Measurements from ENCODE around the gene CHST1. TPM values are rescaled to one million over a fixed set of nuclear protein-coding genes. Genes with fewer than 3 reads are reported as not detected.

CHST1 gene
- total RNA-seq, 1 donor from 2014 or later: not detected

DNA sequence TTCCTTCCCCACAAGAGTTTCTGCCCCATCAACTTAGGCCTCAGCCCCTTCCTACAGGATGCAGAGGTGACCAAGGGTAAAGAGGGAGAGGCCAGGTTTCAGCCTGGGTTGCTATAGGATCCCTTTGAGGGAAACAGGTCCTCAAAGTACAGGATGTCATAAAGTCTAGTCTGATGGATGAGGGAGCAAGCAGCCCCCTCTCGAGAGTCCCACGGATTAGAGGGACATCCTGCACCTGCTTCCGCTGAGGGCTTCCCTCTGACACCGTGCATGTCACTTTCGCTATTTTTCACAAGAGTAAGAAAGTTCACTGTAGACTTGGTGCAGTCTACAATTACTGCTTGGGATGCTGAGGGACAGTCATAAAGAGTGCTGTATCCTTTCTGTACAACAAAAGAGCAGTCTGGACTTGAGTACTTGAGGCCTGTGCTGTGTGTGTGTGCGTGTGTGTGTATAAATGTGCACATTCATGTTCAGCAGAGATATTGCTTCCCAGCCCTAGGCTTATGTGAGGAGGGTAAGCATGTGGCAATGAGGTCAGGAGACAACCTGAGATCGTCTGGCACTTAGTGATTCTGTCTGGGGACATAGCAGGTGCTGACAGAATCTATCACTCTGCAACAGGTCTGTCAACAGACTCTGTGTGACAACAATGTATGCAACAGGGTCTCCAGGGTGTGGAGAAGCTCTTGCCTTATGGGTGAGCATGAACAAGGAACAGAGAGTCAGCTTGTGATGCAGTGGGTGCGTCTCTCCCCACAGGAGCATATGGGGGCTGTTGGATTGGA lies 18.0 kb upstream of the CHST1 start:
- Mint-ChIP-seq H3K36me3 (no peaks in the 10 kb centered on the region), H3K27me3 (ENCODE audit: insufficient read depth, low read depth) (peaks cover 9% of the 10 kb centered on the region), H3K4me3 (no peak overlapping the region), H3K27ac (no peak overlapping the region), H3K4me1 (peaks cover 31% of the 10 kb centered on the region), H3K9me3 (no peaks in the 10 kb centered on the region)
- H3K79me2 ChIP-seq (ENCODE audit: low read depth): no peaks in the 10 kb centered on the region
- no peak for TF ChIP-seq EZH2phosphoT487 (IDR thresholded peaks at IDR 0.05)
- TF ChIP-seq, protein P1, sequence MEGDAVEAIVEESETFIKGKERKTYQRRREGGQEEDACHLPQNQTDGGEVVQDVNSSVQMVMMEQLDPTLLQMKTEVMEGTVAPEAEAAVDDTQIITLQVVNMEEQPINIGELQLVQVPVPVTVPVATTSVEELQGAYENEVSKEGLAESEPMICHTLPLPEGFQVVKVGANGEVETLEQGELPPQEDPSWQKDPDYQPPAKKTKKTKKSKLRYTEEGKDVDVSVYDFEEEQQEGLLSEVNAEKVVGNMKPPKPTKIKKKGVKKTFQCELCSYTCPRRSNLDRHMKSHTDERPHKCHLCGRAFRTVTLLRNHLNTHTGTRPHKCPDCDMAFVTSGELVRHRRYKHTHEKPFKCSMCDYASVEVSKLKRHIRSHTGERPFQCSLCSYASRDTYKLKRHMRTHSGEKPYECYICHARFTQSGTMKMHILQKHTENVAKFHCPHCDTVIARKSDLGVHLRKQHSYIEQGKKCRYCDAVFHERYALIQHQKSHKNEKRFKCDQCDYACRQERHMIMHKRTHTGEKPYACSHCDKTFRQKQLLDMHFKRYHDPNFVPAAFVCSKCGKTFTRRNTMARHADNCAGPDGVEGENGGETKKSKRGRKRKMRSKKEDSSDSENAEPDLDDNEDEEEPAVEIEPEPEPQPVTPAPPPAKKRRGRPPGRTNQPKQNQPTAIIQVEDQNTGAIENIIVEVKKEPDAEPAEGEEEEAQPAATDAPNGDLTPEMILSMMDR (IDR thresholded peaks at IDR 0.05): no peak
- no peak for TF ChIP-seq EZH2 (IDR thresholded peaks at IDR 0.05)
- H3K4me1 ChIP-seq: peaks cover 40% of the 10 kb centered on the region
- no peak overlapping the region for H3K4me2 ChIP-seq
- H3K27me3 ChIP-seq: peaks cover 9% of the 10 kb centered on the region
- H3K9me3 ChIP-seq (ENCODE audit: low read depth): no peaks in the 10 kb centered on the region
- no peak overlapping the region for H2AFZ ChIP-seq (replicated peaks)
- no peak overlapping the region for H3K4me3 ChIP-seq
- H4K20me1 ChIP-seq (ENCODE audit: low read depth): no peaks in the 10 kb centered on the region
- no peak overlapping the region for H3K27ac ChIP-seq
- peaks cover 12% of the 10 kb centered on the region for H3F3A ChIP-seq (ENCODE audit: low read depth)
- DNase-seq (ENCODE audit: low spot score): no peak
- no peaks in the 10 kb centered on the region for H3K36me3 ChIP-seq
- H3K9ac ChIP-seq: no peak overlapping the region

DNA sequence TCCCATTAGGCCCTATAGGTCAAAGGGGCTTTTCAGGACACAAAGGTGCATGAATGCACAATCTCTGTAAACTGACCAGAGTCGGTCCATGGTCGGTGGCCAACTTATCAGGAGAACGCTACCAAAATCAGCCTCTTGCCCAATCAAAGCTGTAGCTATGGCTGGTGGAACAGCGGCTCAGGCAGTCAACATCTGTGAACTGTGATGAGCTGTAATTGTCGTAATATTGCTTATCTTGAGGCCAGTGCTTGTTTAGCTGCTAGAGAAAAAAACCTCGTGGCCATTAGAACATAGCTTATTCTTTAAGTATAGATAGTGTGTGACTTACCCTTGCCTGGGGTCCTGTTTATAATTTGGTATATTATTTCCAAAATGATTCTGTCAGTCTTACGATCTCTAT lies 14.4 kb upstream of the CHST1 start:
- Histone ChIP-seq H3K36me3 (no peaks in the 10 kb centered on the region), H3K9ac (no peak overlapping the region), H3K27ac (no peak overlapping the region), H3K4me1 (peaks cover 23% of the 10 kb centered on the region), H3K4me3 (no peak overlapping the region), H3K79me2 (ENCODE audit: low read depth) (no peaks in the 10 kb centered on the region), H3K4me2 (no peak overlapping the region), H3F3A (ENCODE audit: low read depth) (peaks cover 5% of the 10 kb centered on the region), H4K20me1 (ENCODE audit: low read depth) (no peaks in the 10 kb centered on the region), H2AFZ (replicated peaks) (no peak overlapping the region), H3K9me3 (ENCODE audit: low read depth) (no peaks in the 10 kb centered on the region), H3K27me3 (peaks cover 9% of the 10 kb centered on the region)
- Mint-ChIP-seq H3K4me3 (no peak overlapping the region), H3K36me3 (no peaks in the 10 kb centered on the region), H3K27ac (no peak overlapping the region), H3K27me3 (ENCODE audit: insufficient read depth, low read depth) (peaks cover 9% of the 10 kb centered on the region), H3K9me3 (no peaks in the 10 kb centered on the region), H3K4me1 (peaks cover 33% of the 10 kb centered on the region)
- TF ChIP-seq EZH2phosphoT487 (IDR thresholded peaks at IDR 0.05): no peak
- no peak for DNase-seq (ENCODE audit: low spot score)

- no peaks in the 10 kb centered on the region for H3K36me3 Mint-ChIP-seq
- no peak for DNase-seq (ENCODE audit: low spot score)
- H4K20me1 ChIP-seq (ENCODE audit: low read depth): no peaks in the 10 kb centered on the region
- H3K27me3 Mint-ChIP-seq (ENCODE audit: insufficient read depth, low read depth): peaks cover 7% of the 10 kb centered on the region
- no peak overlapping the region for H3K27ac Mint-ChIP-seq
- H3K4me1 ChIP-seq: peaks cover 15% of the 10 kb centered on the region
- H3K4me3 Mint-ChIP-seq: no peak overlapping the region
- H3K36me3 ChIP-seq: no peaks in the 10 kb centered on the region
- no peak overlapping the region for H3K4me2 ChIP-seq
- H3K4me3 ChIP-seq: no peak overlapping the region
- H3K27ac ChIP-seq: no peak overlapping the region
- H3K9me3 ChIP-seq (ENCODE audit: low read depth): no peaks in the 10 kb centered on the region
- no peak overlapping the region for H2AFZ ChIP-seq (replicated peaks)
- TF ChIP-seq EZH2 (IDR thresholded peaks at IDR 0.05): no peak
- TF ChIP-seq EZH2phosphoT487 (IDR thresholded peaks at IDR 0.05): no peak
- H3K4me1 Mint-ChIP-seq: peaks cover 25% of the 10 kb centered on the region
- H3K9me3 Mint-ChIP-seq: no peaks in the 10 kb centered on the region
- H3K79me2 ChIP-seq (ENCODE audit: low read depth): no peaks in the 10 kb centered on the region
- H3K9ac ChIP-seq: no peak overlapping the region
- H3F3A ChIP-seq (ENCODE audit: low read depth): peaks cover 5% of the 10 kb centered on the region
- H3K27me3 ChIP-seq: peaks cover 9% of the 10 kb centered on the region
Observed at GRCh38 chr11:45678976-45679375, 13.6 kb upstream of the CHST1 start.

DNA sequence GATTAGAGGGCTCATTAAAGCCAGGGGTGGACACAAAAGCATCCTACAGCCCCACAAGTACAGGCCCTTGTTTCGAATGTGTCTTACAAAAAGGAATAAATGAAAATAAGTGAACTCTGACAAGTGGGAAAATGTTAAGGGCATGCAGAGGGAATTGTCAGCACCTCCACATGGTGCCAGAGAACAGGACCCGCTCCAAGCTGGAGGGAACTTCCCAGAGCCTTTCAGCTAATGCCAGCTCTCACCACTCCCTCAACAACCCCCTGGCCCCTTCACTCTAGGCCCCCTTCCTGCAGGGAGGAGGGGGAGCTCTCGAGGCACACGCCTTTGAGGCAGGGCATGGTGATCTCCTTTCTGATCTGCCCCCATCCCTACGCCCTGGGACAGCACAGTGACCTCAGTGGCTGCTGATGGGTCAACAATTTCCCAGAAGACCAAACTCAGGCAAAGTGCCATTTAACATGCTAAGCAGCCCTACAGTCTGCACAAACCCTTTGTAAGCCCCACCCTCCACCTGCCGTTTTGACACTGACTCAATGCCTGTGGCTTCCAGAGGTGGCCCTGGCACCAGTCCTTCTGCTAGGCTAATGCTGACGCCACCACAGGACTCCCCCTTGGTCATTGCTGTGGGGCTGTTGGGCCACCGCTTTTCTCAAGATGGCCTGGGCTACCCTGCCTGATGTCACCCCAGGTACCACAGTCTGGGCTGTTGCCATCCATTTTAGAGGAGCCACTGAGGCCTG lies 12.5 kb upstream of the CHST1 start:
- H2AFZ ChIP-seq (replicated peaks): no peak overlapping the region
- no peaks in the 10 kb centered on the region for H3K36me3 ChIP-seq
- Mint-ChIP-seq H3K9me3 (no peaks in the 10 kb centered on the region), H3K4me3 (no peak overlapping the region), H3K36me3 (no peaks in the 10 kb centered on the region), H3K27me3 (ENCODE audit: insufficient read depth, low read depth) (peaks cover 7% of the 10 kb centered on the region), H3K27ac (no peak overlapping the region), H3K4me1 (peaks cover 21% of the 10 kb centered on the region)
- no peaks in the 10 kb centered on the region for H3K79me2 ChIP-seq (ENCODE audit: low read depth)
- H3K27me3 ChIP-seq: peaks cover under 1% of the 10 kb centered on the region
- H3F3A ChIP-seq (ENCODE audit: low read depth): peaks cover 5% of the 10 kb centered on the region
- H3K4me3 ChIP-seq: no peak overlapping the region
- no peak overlapping the region for H3K9ac ChIP-seq
- DNase-seq (ENCODE audit: low spot score): peak; percentile 42
- no peaks in the 10 kb centered on the region for H3K9me3 ChIP-seq (ENCODE audit: low read depth)
- TF ChIP-seq EZH2phosphoT487 (IDR thresholded peaks at IDR 0.05) (no peak), EZH2 (IDR thresholded peaks at IDR 0.05) (no peak)
- H3K4me2 ChIP-seq: peak overlapping the region; percentile 43
- H3K4me1 ChIP-seq: peaks cover 13% of the 10 kb centered on the region
- no peaks in the 10 kb centered on the region for H4K20me1 ChIP-seq (ENCODE audit: low read depth)
- no peak overlapping the region for H3K27ac ChIP-seq
